GM12892 (cell line): Measurements from ENCODE around the gene TCP11L2.

ENCODE experiments used
- POLR2A ChIP-seq: IDR thresholded peaks from 2 replicates; pipeline ENCODE4 v1.6.1; 2011; ENCODE audit warnings: low read depth, low read length, control low read depth
- POLR2AphosphoS5 ChIP-seq: IDR thresholded peaks from 2 replicates; pipeline ENCODE4 v1.6.1; 2011; ENCODE audit warnings: low read depth, low read length, control low read depth

- TF ChIP-seq POLR2A (no peak), POLR2AphosphoS5 (no peak)
Observed at GRCh38 chr12:106342397-106343213, 40.1 kb downstream of the TCP11L2 start.
